Measurements from ENCODE around the gene ECSIT.

The ECSIT gene

DNA sequence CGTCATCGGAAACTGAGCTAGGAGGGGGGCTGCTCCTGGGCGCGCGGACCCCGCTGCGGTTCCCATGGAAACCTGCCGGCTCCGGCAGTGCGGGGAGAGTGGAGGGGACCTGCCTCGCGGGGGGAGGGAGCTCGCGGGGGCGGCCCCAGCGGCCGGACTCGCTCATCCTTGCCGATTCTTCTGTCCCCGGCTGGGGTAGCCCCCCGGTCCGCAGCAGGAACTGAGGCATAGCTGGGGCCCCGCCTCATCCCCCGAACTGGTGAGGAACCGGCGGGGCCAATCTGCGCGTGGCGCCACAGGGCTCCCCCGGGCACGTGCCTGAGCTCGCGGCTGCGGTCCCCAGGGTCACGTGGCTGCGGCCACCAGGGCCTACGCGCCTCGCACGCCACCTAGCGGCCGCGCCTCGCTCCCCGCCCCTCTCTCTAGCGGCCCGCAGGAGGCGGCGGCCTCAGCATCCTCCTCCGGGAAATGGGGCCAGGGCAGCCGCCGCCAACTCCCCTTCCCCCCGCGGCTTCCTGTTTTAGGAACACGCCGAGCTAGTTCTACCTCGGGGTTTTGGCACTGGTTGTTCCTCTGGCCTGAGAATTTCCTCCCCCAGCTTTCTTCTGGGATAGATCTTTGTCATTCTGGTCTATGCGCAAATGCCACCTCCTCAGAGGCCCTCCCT, 46.4 kb downstream of the ECSIT start:
- TF ChIP-seq CTCF (conservative IDR thresholded peaks at IDR 0.05): peak; percentile 100
- TF ChIP-seq ZFX (IDR thresholded peaks at IDR 0.05): no peak
- peak overlapping the region; percentile 84 for H3K27ac ChIP-seq

GRCh38 chr19:11481534-11482383, 47.2 kb downstream of the ECSIT start:
- TF ChIP-seq CTCF (conservative IDR thresholded peaks at IDR 0.05) (no peak), ZFX (IDR thresholded peaks at IDR 0.05) (no peak)
- peak overlapping the region; percentile 84 for H3K27ac ChIP-seq

DNA sequence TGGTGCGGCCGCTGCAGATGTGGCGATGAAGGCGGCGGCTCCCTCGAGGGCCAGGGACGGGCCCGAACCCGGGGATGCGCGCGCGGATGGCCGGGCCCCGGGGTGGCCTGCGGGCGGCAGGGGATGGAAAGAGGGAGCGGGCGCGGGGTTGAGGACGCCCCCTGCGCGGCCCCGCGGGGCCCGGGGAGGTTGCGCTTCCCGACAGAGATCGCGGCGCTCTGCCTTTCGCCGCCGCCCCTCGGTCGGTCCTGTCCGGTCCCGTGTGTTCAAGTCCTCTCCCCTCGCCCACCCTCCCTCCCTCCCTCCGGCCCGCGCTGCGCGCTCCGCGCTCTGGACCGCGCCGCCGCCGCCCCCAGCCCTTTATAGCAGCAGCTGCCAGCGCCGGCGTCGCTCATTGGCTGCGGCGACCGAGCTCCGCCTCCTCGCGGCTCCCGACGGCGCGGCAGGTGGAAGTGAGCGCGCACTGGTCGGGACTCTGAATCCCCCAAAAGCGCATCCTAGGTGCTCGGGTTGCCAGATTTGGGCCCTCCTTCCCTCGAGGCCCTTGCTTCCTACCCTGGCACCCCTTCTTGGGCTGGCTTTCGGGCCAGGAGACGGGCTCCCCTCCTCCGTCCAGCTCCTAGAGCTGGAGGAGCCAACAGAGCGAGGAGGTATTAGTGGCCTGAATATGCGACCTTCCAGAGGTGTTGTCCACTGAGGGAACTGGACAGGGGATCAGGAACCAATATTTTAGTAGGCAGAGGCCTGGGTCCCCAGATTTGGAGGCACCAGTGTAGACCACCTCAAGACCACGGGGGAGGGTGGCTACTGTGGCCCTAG, 48.0 kb downstream of the ECSIT start, which contains the start of gene ELAVL3:
ELAVL3 (minus strand) TSS at position 332 of the 819 bp plus-strand sequence. CDS start 438 bp downstream, outside the sequence.
- peak within 1 kb of the TSS; percentile 84 for H3K27ac ChIP-seq
- TF ChIP-seq CTCF (conservative IDR thresholded peaks at IDR 0.05): no peak
- no peak for TF ChIP-seq ZFX (IDR thresholded peaks at IDR 0.05)

DNA sequence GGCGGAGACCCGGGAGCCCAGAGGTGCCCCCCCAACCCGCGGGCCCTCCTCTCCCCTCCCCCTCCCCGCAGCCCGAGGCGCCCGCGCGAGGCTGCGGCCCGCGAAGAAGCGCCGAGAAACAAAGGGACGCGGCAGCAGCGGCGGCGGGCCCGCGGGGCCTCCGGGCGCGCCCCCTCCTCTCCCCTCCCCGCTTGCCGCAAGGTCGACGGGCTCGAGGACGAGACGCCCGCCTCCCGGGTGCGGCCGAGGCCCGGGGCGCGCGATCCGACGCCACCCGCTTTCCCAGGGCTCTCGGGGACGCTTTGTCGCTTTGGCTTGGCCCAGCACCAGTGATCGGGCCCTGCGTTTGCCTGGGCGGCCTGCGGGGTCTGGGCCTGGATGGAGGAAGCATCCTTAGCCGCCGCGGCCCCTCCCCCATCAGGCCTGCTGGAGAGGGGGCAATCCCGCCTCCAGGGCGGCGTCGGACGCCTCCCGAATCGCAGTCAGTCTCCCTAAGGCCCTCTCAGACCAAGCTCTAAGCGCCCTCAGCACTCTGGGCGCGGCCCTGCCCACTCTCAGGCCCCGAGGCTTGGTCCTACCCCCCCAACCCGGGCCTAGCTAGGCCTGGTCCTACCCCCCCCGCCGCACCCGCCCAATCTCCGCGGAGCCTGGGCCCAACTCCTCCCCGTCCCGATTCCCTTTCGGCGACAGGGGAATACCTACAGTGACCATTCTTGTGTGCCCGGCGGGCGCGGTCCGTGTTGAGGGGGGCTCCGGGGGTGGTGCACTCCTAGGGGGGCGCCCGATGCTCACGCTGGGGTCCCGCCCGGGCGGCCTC, 48.8 kb downstream of the ECSIT start:
- no peak for TF ChIP-seq ZFX (IDR thresholded peaks at IDR 0.05)
- TF ChIP-seq CTCF (conservative IDR thresholded peaks at IDR 0.05): no peak
- no peak overlapping the region for H3K27ac ChIP-seq

GRCh38 chr19:11479090-11479897, 49.6 kb downstream of the ECSIT start:
- TF ChIP-seq ZFX (IDR thresholded peaks at IDR 0.05) (no peak), CTCF (conservative IDR thresholded peaks at IDR 0.05) (no peak)
- H3K27ac ChIP-seq: no peak overlapping the region

All from C4-2B (cell line).